Endothelial cell of umbilical vein (primary cell): ENCODE measurements around the gene PGAP1. TPM values are rescaled to one million over a fixed set of nuclear protein-coding genes. Genes with fewer than 3 reads are reported as not detected.

Source experiments
- BruUV-seq: library from RNA; stranded (reverse); fragments of 400-500 nt; replicated peaks from 2 replicates; lab custom pipeline; 2021; lab: Mats Ljungman, UMichigan
- CTCF ChIA-PET: fragments of 300-600, 350-600 bp; sonication (Branson Sonifier 250); formaldehyde crosslinking; loops from one replicate; lab custom pipeline; 2021; ENCODE audit warnings: antibody characterized with exemption, inconsistent platforms; lab: Charles Lee
- POLR2A ChIA-PET: fragments of 300-600, 350-600 bp; sonication (Branson Sonifier 250); formaldehyde crosslinking; loops from one replicate; lab custom pipeline; 2021; ENCODE audit warnings: antibody characterized with exemption, inconsistent platforms; lab: Charles Lee
- DNase-seq: peaks from one replicate; pipeline ENCODE4 v3.0.0-alpha.2; 2011; ENCODE audit warnings: low read depth, low spot score
- FAIRE-seq: peaks from 2 replicates; lab custom pipeline; 2011; peaks lifted over from hg19 to GRCh38; lab: Jason Lieb, UNC
- H2AFZ ChIP-seq: 2 replicates; pipeline ENCODE4 v1.6.0; 2012; ENCODE audit warnings: low read depth, low read length, control low read depth, inconsistent platforms
- H3K27ac ChIP-seq: 2 replicates; pipeline ENCODE4 v1.5.1; 2011; ENCODE audit warnings: low read depth, mild to moderate bottlenecking, control low read depth, low read length, moderate library complexity; ENCODE audit not compliant: insufficient read depth
- H3K27me3 ChIP-seq, 2 experiments: 2 replicates each; pipeline versions ENCODE4 v1.6.0 to v1.6.1; 2011; ENCODE audit warnings: low read length in 2 of 2, mixed read lengths in 1 of 2; ENCODE audit not compliant: control insufficient read depth in 2 of 2, insufficient read depth in 2 of 2
- H3K36me3 ChIP-seq, 2 experiments: 2 replicates in 1 of 2; 3 replicates in 1 of 2; pipeline ENCODE4 v1.5.1; 2011; ENCODE audit warnings: low read length in 2 of 2, mild to moderate bottlenecking in 1 of 2, moderate library complexity in 1 of 2; ENCODE audit not compliant: control insufficient read depth in 2 of 2, insufficient read depth in 2 of 2; ENCODE audit errors: extremely low read depth in 1 of 2
- H3K4me1 ChIP-seq: 3 replicates; pipeline ENCODE4 v1.5.1; 2011; ENCODE audit warnings: mild to moderate bottlenecking, low read length; ENCODE audit not compliant: control insufficient read depth, insufficient read depth; ENCODE audit errors: extremely low read depth
- H3K4me2 ChIP-seq: 2 replicates; pipeline ENCODE4 v1.6.1; 2011; ENCODE audit warnings: low read length, control low read depth, mixed read lengths; ENCODE audit not compliant: insufficient read depth
- H3K4me3 ChIP-seq, 3 experiments: fragments of 200-600 bp in 1 of 3; sonication (generic), shearing (Covaris generic) in 1 of 3; replicated peaks in 1 of 3; 2 replicates each; pipeline ENCODE4 v1.5.1; 2011 to 2016; ENCODE audit warnings: control low read depth in 3 of 3, low read length in 3 of 3, mild to moderate bottlenecking in 2 of 3, inconsistent platforms in 1 of 3, low read depth in 1 of 3, moderate library complexity in 1 of 3; ENCODE audit not compliant: insufficient read depth in 1 of 3
- H3K79me2 ChIP-seq: 2 replicates; pipeline ENCODE4 v1.6.0; 2012; ENCODE audit warnings: low read length, inconsistent platforms; ENCODE audit not compliant: control insufficient read depth, insufficient read depth
- H3K9ac ChIP-seq: replicated peaks from 2 replicates; pipeline ENCODE3; 2011; ENCODE audit warnings: low read length, control low read depth; ENCODE audit not compliant: insufficient read depth; ENCODE audit errors: extremely low read depth
- H3K9me1 ChIP-seq: replicated peaks from 3 replicates; pipeline ENCODE4 v1.6.0; 2011; ENCODE audit warnings: mild to moderate bottlenecking, low read length; ENCODE audit not compliant: control insufficient read depth, insufficient read depth; ENCODE audit errors: extremely low read depth
- H3K9me3 ChIP-seq: replicated peaks from 2 replicates; pipeline ENCODE4 v1.5.1; 2012; ENCODE audit warnings: low read length, inconsistent platforms; ENCODE audit not compliant: control insufficient read depth, insufficient read depth
- H4K20me1 ChIP-seq: replicated peaks from 2 replicates; pipeline ENCODE3; 2011; ENCODE audit warnings: mild to moderate bottlenecking, low read length; ENCODE audit not compliant: control insufficient read depth, insufficient read depth; ENCODE audit errors: extremely low read depth
- EZH2 ChIP-seq: IDR thresholded peaks from 2 replicates; pipeline ENCODE4 v1.6.1; 2012; ENCODE audit warnings: borderline replicate concordance, low read depth, mild to moderate bottlenecking, moderate library complexity, low read length, inconsistent platforms; ENCODE audit not compliant: severe bottlenecking
- FOS ChIP-seq: IDR thresholded peaks from 2 replicates; pipeline ENCODE4 v1.6.1; 2011; ENCODE audit warnings: mild to moderate bottlenecking, low read length, moderate library complexity, borderline replicate concordance; ENCODE audit not compliant: insufficient read depth
- GATA2 ChIP-seq: IDR thresholded peaks from 2 replicates; pipeline ENCODE4 v1.7.0; 2011; ENCODE audit warnings: low read depth, mild to moderate bottlenecking, moderate library complexity, mixed read lengths, low read length; ENCODE audit not compliant: insufficient read length, insufficient read depth
- JUN ChIP-seq: IDR thresholded peaks from 2 replicates; pipeline ENCODE4 v1.6.1; 2011; ENCODE audit warnings: borderline replicate concordance, low read depth; ENCODE audit not compliant: insufficient read length, insufficient read depth
- MYC ChIP-seq: IDR thresholded peaks from one replicate; pipeline ENCODE4 v1.6.1; 2011; ENCODE audit warnings: mild to moderate bottlenecking, low read depth, low read length
- POLR2A ChIP-seq: IDR thresholded peaks from 2 replicates; pipeline ENCODE4 v1.6.1; 2012; ENCODE audit warnings: low read depth, mild to moderate bottlenecking, control low read depth, low read length
- POLR2AphosphoS5 ChIP-seq: IDR thresholded peaks from 2 replicates; pipeline ENCODE4 v1.6.1; 2012; ENCODE audit warnings: low read depth, mild to moderate bottlenecking, control low read depth, low read length, moderate library complexity; ENCODE audit not compliant: insufficient read depth
- dilution Hi-C: fragments of 300-500 bp; cut with MboI; formaldehyde crosslinking; loops from one replicate; pipeline ENCODE4 v1.15.0; 2019; ENCODE audit warnings: low sequenced_read_pairs; ENCODE audit not compliant: extremely low pct_ligation_motif_present
- intact Hi-C: fragments of 100-400 bp; cut with micrococcal nuclease; formaldehyde crosslinking; loops from one replicate; pipeline ENCODE4 v1.10.0; 2022
- polyA plus RNA-seq, 4 experiments: library from polyadenylated mRNA; depleted of rRNA in 3 of 4; stranded (reverse) in 3 of 4; unstranded in 1 of 4; fragments of >200 nt; gene quantifications; 2 replicates each; pipeline versions ENCODE4 v1.2.1 to v1.2.3, GENCODE V29; 2011 to 2012; ENCODE audit warnings: missing spikeins in 1 of 4
- total RNA-seq: library from RNA; stranded (reverse); gene quantifications from 2 replicates; pipeline ENCODE4 v1.2.3, GENCODE V29; 2021
- TF ChIP-seq, protein P1 (sequence below): IDR thresholded peaks from 2 replicates; pipeline ENCODE4 v1.6.1; 2011; ENCODE audit not compliant: insufficient read depth, insufficient read length
- TF ChIP-seq, protein P2 (sequence below), 2 donors: IDR thresholded peaks; 1 replicate in 1 of 2; 2 replicates in 1 of 2; pipeline ENCODE4 v1.5.1; 2011; ENCODE audit warnings: low read length in 2 of 2, mild to moderate bottlenecking in 2 of 2, moderate library complexity in 2 of 2, control low read depth in 1 of 2, inconsistent platforms in 1 of 2, low read depth in 1 of 2; ENCODE audit not compliant: insufficient read depth in 1 of 2; ENCODE audit errors: extremely low read depth in 1 of 2

Gene PGAP1
- total and polyA plus RNA-seq, 2 donors (not counting 3 experiments of a cell fraction or from before 2014, with no cell fraction given), result 3.9 to 9.8 TPM

DNA sequence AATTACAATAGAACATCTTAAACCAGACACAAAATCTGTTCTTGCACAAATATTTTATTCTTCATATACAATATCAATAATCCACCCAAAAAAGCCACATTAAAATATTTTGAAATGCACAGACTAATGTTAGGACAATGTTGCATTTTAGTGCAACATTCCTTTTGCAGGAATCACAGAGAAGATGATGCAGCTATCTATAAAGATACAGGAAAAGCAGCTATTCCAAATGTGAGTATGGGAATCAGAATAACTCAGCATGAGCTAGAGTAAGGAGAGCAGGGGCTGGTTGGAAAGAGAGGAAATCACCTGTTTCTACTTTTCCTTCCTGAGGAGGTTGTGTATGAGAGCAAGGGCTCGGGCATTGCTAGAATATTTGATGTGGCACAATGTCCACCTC lies 122.1 kb downstream of the PGAP1 start:
- TF ChIP-seq, protein P1, sequence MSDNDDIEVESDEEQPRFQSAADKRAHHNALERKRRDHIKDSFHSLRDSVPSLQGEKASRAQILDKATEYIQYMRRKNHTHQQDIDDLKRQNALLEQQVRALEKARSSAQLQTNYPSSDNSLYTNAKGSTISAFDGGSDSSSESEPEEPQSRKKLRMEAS, result no peak
- TF ChIP-seq JUN (no peak), MYC (no peak), FOS (no peak), POLR2AphosphoS5 (no peak), GATA2 (no peak), POLR2A (no peak), EZH2 (no peak)
- TF ChIP-seq, protein P2, sequence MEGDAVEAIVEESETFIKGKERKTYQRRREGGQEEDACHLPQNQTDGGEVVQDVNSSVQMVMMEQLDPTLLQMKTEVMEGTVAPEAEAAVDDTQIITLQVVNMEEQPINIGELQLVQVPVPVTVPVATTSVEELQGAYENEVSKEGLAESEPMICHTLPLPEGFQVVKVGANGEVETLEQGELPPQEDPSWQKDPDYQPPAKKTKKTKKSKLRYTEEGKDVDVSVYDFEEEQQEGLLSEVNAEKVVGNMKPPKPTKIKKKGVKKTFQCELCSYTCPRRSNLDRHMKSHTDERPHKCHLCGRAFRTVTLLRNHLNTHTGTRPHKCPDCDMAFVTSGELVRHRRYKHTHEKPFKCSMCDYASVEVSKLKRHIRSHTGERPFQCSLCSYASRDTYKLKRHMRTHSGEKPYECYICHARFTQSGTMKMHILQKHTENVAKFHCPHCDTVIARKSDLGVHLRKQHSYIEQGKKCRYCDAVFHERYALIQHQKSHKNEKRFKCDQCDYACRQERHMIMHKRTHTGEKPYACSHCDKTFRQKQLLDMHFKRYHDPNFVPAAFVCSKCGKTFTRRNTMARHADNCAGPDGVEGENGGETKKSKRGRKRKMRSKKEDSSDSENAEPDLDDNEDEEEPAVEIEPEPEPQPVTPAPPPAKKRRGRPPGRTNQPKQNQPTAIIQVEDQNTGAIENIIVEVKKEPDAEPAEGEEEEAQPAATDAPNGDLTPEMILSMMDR (IDR thresholded peaks at IDR 0.05; ENCODE audit: extremely low read depth in 1 of 2, insufficient read depth in 1 of 2, low read depth in 1 of 2, low read length in 2 of 2), result no peak
- no TSS peak for BruUV-seq
- H3K9me3 ChIP-seq, result no peaks in the 10 kb centered on the region
- DNase-seq (no peak), FAIRE-seq (no peak)
- peaks cover 1% of the 10 kb centered on the region for H3K79me2 ChIP-seq
- H3K36me3 ChIP-seq, result no peaks in the 10 kb centered on the region
- H3K4me2 ChIP-seq, result no peak overlapping the region
- POLR2A ChIA-PET, result no interaction called here
- no peaks in the 10 kb centered on the region for H4K20me1 ChIP-seq
- intact Hi-C loops, result no loop called here
- no peaks in the 10 kb centered on the region for H3K27me3 ChIP-seq
- no peak overlapping the region for H3K9ac ChIP-seq
- dilution Hi-C loops, result no loop called here
- no peaks in the 10 kb centered on the region for H3K9me1 ChIP-seq
- H2AFZ ChIP-seq, result no peak overlapping the region
- CTCF ChIA-PET, result no interaction called here
- H3K4me3 ChIP-seq, result no peak overlapping the region
- H3K4me1 ChIP-seq, result no peaks in the 10 kb centered on the region
- no peak overlapping the region for H3K27ac ChIP-seq
